ENCODE results near the gene PHLDB2. TPM values are rescaled to one million over a fixed set of nuclear protein-coding genes. Genes with fewer than 3 reads are reported as not detected.

Gene PHLDB2
- total and polyA plus RNA-seq, 10 of the 15 experiments (the other 5 are each of a cell fraction or from before 2014, with no cell fraction given), result 0.03 to 0.67 (median 0.40) TPM

DNA sequence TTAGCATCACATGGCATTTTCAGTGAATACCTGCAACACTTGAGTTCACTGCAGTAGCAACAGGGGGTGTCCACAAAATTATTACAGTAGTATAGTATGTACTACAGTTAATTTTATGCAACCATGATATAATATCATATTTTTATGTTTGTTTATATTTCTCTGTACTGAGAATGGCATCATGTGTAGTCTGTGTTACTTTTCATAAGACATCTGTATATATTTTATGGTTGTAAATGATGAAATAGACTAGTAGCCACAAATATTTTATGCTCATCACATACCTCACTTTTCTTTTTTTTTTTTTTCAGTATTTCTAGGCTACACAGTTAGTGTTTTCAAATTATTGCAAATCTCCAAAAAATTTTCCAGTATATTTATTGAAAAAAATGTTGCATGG is 22.4 kb downstream of the PHLDB2 start:
- H3K27ac ChIP-seq (ENCODE audit: control insufficient read depth, insufficient read depth), result no peak overlapping the region
- in situ Hi-C loops (cut with MboI), result no loop called here
- H3K27me3 ChIP-seq (replicated peaks in 1 of 2; ENCODE audit: control insufficient read depth in 2 of 2, insufficient read depth in 2 of 2, low read length in 1 of 2), result peaks cover 0 to 3% of the 10 kb centered on the region in 2 experiments; a peak in 1 of 4 replicates
- no TSS peak for BruUV-seq (replicated peaks)
- no peak for DNase-seq (ENCODE audit: low read depth, low spot score)
- TF ChIP-seq POLR2AphosphoS5 (IDR thresholded peaks at IDR 0.05; ENCODE audit: low read length) (no peak), ELK1 (IDR thresholded peaks at IDR 0.05; ENCODE audit: low read depth, low read length) (no peak), WRNIP1 (IDR thresholded peaks at IDR 0.05; ENCODE audit: borderline replicate concordance, low read depth, low read length) (no peak), E4F1 (IDR thresholded peaks at IDR 0.05; ENCODE audit: borderline replicate concordance, partially characterized antibody) (no peak), FOXM1 (IDR thresholded peaks at IDR 0.05; ENCODE audit: low read depth, low read length) (no peak), BRCA1 (IDR thresholded peaks at IDR 0.05; ENCODE audit: low read depth, low read length) (no peak), HDAC6 (IDR thresholded peaks at IDR 0.05; ENCODE audit: unreplicated experiment) (no peak), ZNF274 (IDR thresholded peaks at IDR 0.05; ENCODE audit: insufficient read depth, insufficient read length) (no peak), ATF7 (IDR thresholded peaks at IDR 0.05; ENCODE audit: low read depth) (no peak)
- TF ChIP-seq, protein P1, sequence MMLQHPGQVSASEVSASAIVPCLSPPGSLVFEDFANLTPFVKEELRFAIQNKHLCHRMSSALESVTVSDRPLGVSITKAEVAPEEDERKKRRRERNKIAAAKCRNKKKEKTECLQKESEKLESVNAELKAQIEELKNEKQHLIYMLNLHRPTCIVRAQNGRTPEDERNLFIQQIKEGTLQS (IDR thresholded peaks at IDR 0.05; ENCODE audit: borderline replicate concordance, extremely low read depth, low read depth, low read length), result no peak
- ChIA-PET CTCF (interaction anchor here (1.3 to 1.9 kb wide), 2 partner anchors 13 to 21 kb away, joined by 4 to 11 read pairs; no protein-coding TSS in a partner anchor), POLR2A (interaction anchor here (1.6 kb wide), 1 partner anchor 13 kb away, joined by 5 read pairs; no protein-coding TSS in a partner anchor), RAD21 (ENCODE audit: unreplicated experiment) (interaction anchor here (0.7 kb wide), 1 partner anchor 120 kb away, joined by 3 read pairs; no protein-coding TSS in a partner anchor), SMC1A (ENCODE audit: uncharacterized antibody, unreplicated experiment) (interaction anchor here (1.0 to 4.5 kb wide), 6 partner anchors 8 to 166 kb away, joined by 3 to 19 read pairs (median 10); partner anchors contain the start of gene PHLDB2)
- H2AFZ ChIP-seq (ENCODE audit: control insufficient read depth, low read depth, low read length), result no peak overlapping the region
- H3K36me3 ChIP-seq (ENCODE audit: control insufficient read depth in 2 of 2, insufficient read depth in 2 of 2, low read length in 1 of 2), result no peaks in the 10 kb centered on the region
- intact Hi-C loops (cut with micrococcal nuclease; ENCODE audit: unreplicated experiment), result no loop called here
- H3K9ac ChIP-seq (ENCODE audit: control insufficient read depth, insufficient read depth, low read length), result no peak overlapping the region
- H4K20me1 ChIP-seq (ENCODE audit: control insufficient read depth, insufficient read depth), result no peaks in the 10 kb centered on the region
- FAIRE-seq, result no peak
- H3K4me1 ChIP-seq (ENCODE audit: control insufficient read depth, insufficient read depth, low read length), result peaks cover 4% of the 10 kb centered on the region; the same call in 1 of the 2 replicates
- no peak for ATAC-seq
- no peak overlapping the region for H3K4me3 ChIP-seq
- no peaks in the 10 kb centered on the region; the same call in 2 of the 3 replicates for H3K9me3 ChIP-seq (replicated peaks; ENCODE audit: control insufficient read depth, insufficient read depth, low read length)
- no peak overlapping the region for H3K4me2 ChIP-seq (ENCODE audit: control insufficient read depth, insufficient read depth)
- no peaks in the 10 kb centered on the region for H3K79me2 ChIP-seq (ENCODE audit: control insufficient read depth, insufficient read depth, low read length)
